Measurements from ENCODE around the gene PPIB.

- no peak for TF ChIP-seq CTCF (IDR thresholded peaks at IDR 0.05)
- TF ChIP-seq EZH2 (IDR thresholded peaks at IDR 0.05; ENCODE audit: borderline replicate concordance, insufficient read depth, low read depth, low read length, poor library complexity, severe bottlenecking), result no peak
These were observed 14.7 kb downstream of the PPIB start for GRCh38 chr15:64148168-64148567.

All from B cell (primary cell).